ENCODE measurements around the gene SPATA16.

Gene SPATA16

GRCh38 chr3:172989373-172989772 lies 151.7 kb downstream of the SPATA16 start:
- Histone ChIP-seq H3K36me3 (ENCODE audit: control insufficient read depth, insufficient read depth, low read length) (no peaks in the 10 kb centered on the region), H3K9me3 (ENCODE audit: control insufficient read depth, low read length) (no peaks in the 10 kb centered on the region), H3K4me3 (ENCODE audit: insufficient read depth, low read depth, low read length, poor library complexity, severe bottlenecking) (no peak overlapping the region), H3K27ac (ENCODE audit: insufficient read depth, low read length, poor library complexity, severe bottlenecking) (no peak overlapping the region), H3K4me1 (ENCODE audit: control insufficient read depth, insufficient read depth, low read length, poor library complexity, severe bottlenecking) (no peaks in the 10 kb centered on the region), H3K27me3 (replicated peaks; ENCODE audit: control insufficient read depth, insufficient read depth, low read length, poor library complexity, severe bottlenecking) (no peaks in the 10 kb centered on the region)
- DNase-seq: no peak

GRCh38 chr3:172987273-172987672 lies 153.8 kb downstream of the SPATA16 start:
- no peaks in the 10 kb centered on the region for H3K36me3 ChIP-seq (ENCODE audit: control insufficient read depth, insufficient read depth, low read length)
- no peaks in the 10 kb centered on the region for H3K27me3 ChIP-seq (replicated peaks; ENCODE audit: control insufficient read depth, insufficient read depth, low read length, poor library complexity, severe bottlenecking)
- no peak for DNase-seq
- H3K4me1 ChIP-seq (ENCODE audit: control insufficient read depth, insufficient read depth, low read length, poor library complexity, severe bottlenecking): no peaks in the 10 kb centered on the region
- no peak overlapping the region for H3K27ac ChIP-seq (ENCODE audit: insufficient read depth, low read length, poor library complexity, severe bottlenecking)
- H3K4me3 ChIP-seq (ENCODE audit: insufficient read depth, low read depth, low read length, poor library complexity, severe bottlenecking): no peak overlapping the region
- no peaks in the 10 kb centered on the region for H3K9me3 ChIP-seq (ENCODE audit: control insufficient read depth, low read length)

GRCh38 chr3:172984914-172985313 lies 156.1 kb downstream of the SPATA16 start:
- Histone ChIP-seq H3K9me3 (ENCODE audit: control insufficient read depth, low read length) (no peaks in the 10 kb centered on the region), H3K4me3 (ENCODE audit: insufficient read depth, low read depth, low read length, poor library complexity, severe bottlenecking) (no peak overlapping the region), H3K27ac (ENCODE audit: insufficient read depth, low read length, poor library complexity, severe bottlenecking) (no peak overlapping the region), H3K27me3 (replicated peaks; ENCODE audit: control insufficient read depth, insufficient read depth, low read length, poor library complexity, severe bottlenecking) (no peaks in the 10 kb centered on the region), H3K36me3 (ENCODE audit: control insufficient read depth, insufficient read depth, low read length) (no peaks in the 10 kb centered on the region), H3K4me1 (ENCODE audit: control insufficient read depth, insufficient read depth, low read length, poor library complexity, severe bottlenecking) (no peaks in the 10 kb centered on the region)
- DNase-seq: no peak

GRCh38 chr3:172982736-172983364 lies 158.2 kb downstream of the SPATA16 start:
- no peak overlapping the region for H3K4me3 ChIP-seq (ENCODE audit: insufficient read depth, low read depth, low read length, poor library complexity, severe bottlenecking)
- DNase-seq: no peak
- H3K4me1 ChIP-seq (ENCODE audit: control insufficient read depth, insufficient read depth, low read length, poor library complexity, severe bottlenecking): no peaks in the 10 kb centered on the region
- H3K27me3 ChIP-seq (replicated peaks; ENCODE audit: control insufficient read depth, insufficient read depth, low read length, poor library complexity, severe bottlenecking): no peaks in the 10 kb centered on the region
- H3K36me3 ChIP-seq (ENCODE audit: control insufficient read depth, insufficient read depth, low read length): no peaks in the 10 kb centered on the region
- no peaks in the 10 kb centered on the region for H3K9me3 ChIP-seq (ENCODE audit: control insufficient read depth, low read length)
- H3K27ac ChIP-seq (ENCODE audit: insufficient read depth, low read length, poor library complexity, severe bottlenecking): no peak overlapping the region

GRCh38 chr3:172981407-172981983 lies 159.5 kb downstream of the SPATA16 start:
- Histone ChIP-seq H3K27me3 (replicated peaks; ENCODE audit: control insufficient read depth, insufficient read depth, low read length, poor library complexity, severe bottlenecking) (no peaks in the 10 kb centered on the region), H3K4me3 (ENCODE audit: insufficient read depth, low read depth, low read length, poor library complexity, severe bottlenecking) (no peak overlapping the region), H3K27ac (ENCODE audit: insufficient read depth, low read length, poor library complexity, severe bottlenecking) (no peak overlapping the region), H3K4me1 (ENCODE audit: control insufficient read depth, insufficient read depth, low read length, poor library complexity, severe bottlenecking) (no peaks in the 10 kb centered on the region), H3K9me3 (ENCODE audit: control insufficient read depth, low read length) (no peaks in the 10 kb centered on the region), H3K36me3 (ENCODE audit: control insufficient read depth, insufficient read depth, low read length) (no peaks in the 10 kb centered on the region)
- DNase-seq: no peak

GRCh38 chr3:172980849-172981248 lies 160.2 kb downstream of the SPATA16 start:
- Histone ChIP-seq H3K4me1 (ENCODE audit: control insufficient read depth, insufficient read depth, low read length, poor library complexity, severe bottlenecking) (no peaks in the 10 kb centered on the region), H3K36me3 (ENCODE audit: control insufficient read depth, insufficient read depth, low read length) (no peaks in the 10 kb centered on the region), H3K9me3 (ENCODE audit: control insufficient read depth, low read length) (no peaks in the 10 kb centered on the region), H3K27me3 (replicated peaks; ENCODE audit: control insufficient read depth, insufficient read depth, low read length, poor library complexity, severe bottlenecking) (no peaks in the 10 kb centered on the region), H3K27ac (ENCODE audit: insufficient read depth, low read length, poor library complexity, severe bottlenecking) (no peak overlapping the region), H3K4me3 (ENCODE audit: insufficient read depth, low read depth, low read length, poor library complexity, severe bottlenecking) (no peak overlapping the region)
- DNase-seq: no peak

- DNase-seq: no peak
- H3K27me3 ChIP-seq (replicated peaks; ENCODE audit: control insufficient read depth, insufficient read depth, low read length, poor library complexity, severe bottlenecking): no peaks in the 10 kb centered on the region
- H3K27ac ChIP-seq (ENCODE audit: insufficient read depth, low read length, poor library complexity, severe bottlenecking): no peak overlapping the region
- no peaks in the 10 kb centered on the region for H3K36me3 ChIP-seq (ENCODE audit: control insufficient read depth, insufficient read depth, low read length)
- no peaks in the 10 kb centered on the region for H3K4me1 ChIP-seq (ENCODE audit: control insufficient read depth, insufficient read depth, low read length, poor library complexity, severe bottlenecking)
- no peaks in the 10 kb centered on the region for H3K9me3 ChIP-seq (ENCODE audit: control insufficient read depth, low read length)
- H3K4me3 ChIP-seq (ENCODE audit: insufficient read depth, low read depth, low read length, poor library complexity, severe bottlenecking): no peak overlapping the region
Observed at GRCh38 chr3:172977696-172978095, 163.3 kb downstream of the SPATA16 start.

- H3K36me3 ChIP-seq (ENCODE audit: control insufficient read depth, insufficient read depth, low read length): no peaks in the 10 kb centered on the region
- no peaks in the 10 kb centered on the region for H3K9me3 ChIP-seq (ENCODE audit: control insufficient read depth, low read length)
- H3K4me1 ChIP-seq (ENCODE audit: control insufficient read depth, insufficient read depth, low read length, poor library complexity, severe bottlenecking): no peaks in the 10 kb centered on the region
- H3K4me3 ChIP-seq (ENCODE audit: insufficient read depth, low read depth, low read length, poor library complexity, severe bottlenecking): no peak overlapping the region
- H3K27ac ChIP-seq (ENCODE audit: insufficient read depth, low read length, poor library complexity, severe bottlenecking): no peak overlapping the region
- DNase-seq: no peak
- H3K27me3 ChIP-seq (replicated peaks; ENCODE audit: control insufficient read depth, insufficient read depth, low read length, poor library complexity, severe bottlenecking): no peaks in the 10 kb centered on the region
Observed at GRCh38 chr3:172974969-172975368, 166.1 kb downstream of the SPATA16 start.

GRCh38 chr3:172973799-172974198 lies 167.2 kb downstream of the SPATA16 start:
- H3K4me1 ChIP-seq (ENCODE audit: control insufficient read depth, insufficient read depth, low read length, poor library complexity, severe bottlenecking): no peaks in the 10 kb centered on the region
- DNase-seq: no peak
- H3K36me3 ChIP-seq (ENCODE audit: control insufficient read depth, insufficient read depth, low read length): no peaks in the 10 kb centered on the region
- H3K4me3 ChIP-seq (ENCODE audit: insufficient read depth, low read depth, low read length, poor library complexity, severe bottlenecking): no peak overlapping the region
- no peak overlapping the region for H3K27ac ChIP-seq (ENCODE audit: insufficient read depth, low read length, poor library complexity, severe bottlenecking)
- no peaks in the 10 kb centered on the region for H3K27me3 ChIP-seq (replicated peaks; ENCODE audit: control insufficient read depth, insufficient read depth, low read length, poor library complexity, severe bottlenecking)
- no peaks in the 10 kb centered on the region for H3K9me3 ChIP-seq (ENCODE audit: control insufficient read depth, low read length)

GRCh38 chr3:172972717-172973116 lies 168.3 kb downstream of the SPATA16 start:
- Histone ChIP-seq H3K27ac (ENCODE audit: insufficient read depth, low read length, poor library complexity, severe bottlenecking) (no peak overlapping the region), H3K9me3 (ENCODE audit: control insufficient read depth, low read length) (no peaks in the 10 kb centered on the region), H3K27me3 (replicated peaks; ENCODE audit: control insufficient read depth, insufficient read depth, low read length, poor library complexity, severe bottlenecking) (no peaks in the 10 kb centered on the region), H3K36me3 (ENCODE audit: control insufficient read depth, insufficient read depth, low read length) (no peaks in the 10 kb centered on the region), H3K4me3 (ENCODE audit: insufficient read depth, low read depth, low read length, poor library complexity, severe bottlenecking) (no peak overlapping the region), H3K4me1 (ENCODE audit: control insufficient read depth, insufficient read depth, low read length, poor library complexity, severe bottlenecking) (no peaks in the 10 kb centered on the region)
- DNase-seq: no peak
